HG03460 (cell line): ENCODE measurements around the gene ABHD11.
"Not testable (repeated sequence)": the region's sequence is repeated elsewhere in the genome, so short reads cannot be mapped to it uniquely, and the experiment has no call there.

ENCODE experiments used
- ATAC-seq: cut with Tn5 transposase; IDR thresholded peaks from one replicate; pipeline ENCODE4 v1.9.1; 2021; ENCODE audit not compliant: unreplicated experiment

The ABHD11 gene

DNA sequence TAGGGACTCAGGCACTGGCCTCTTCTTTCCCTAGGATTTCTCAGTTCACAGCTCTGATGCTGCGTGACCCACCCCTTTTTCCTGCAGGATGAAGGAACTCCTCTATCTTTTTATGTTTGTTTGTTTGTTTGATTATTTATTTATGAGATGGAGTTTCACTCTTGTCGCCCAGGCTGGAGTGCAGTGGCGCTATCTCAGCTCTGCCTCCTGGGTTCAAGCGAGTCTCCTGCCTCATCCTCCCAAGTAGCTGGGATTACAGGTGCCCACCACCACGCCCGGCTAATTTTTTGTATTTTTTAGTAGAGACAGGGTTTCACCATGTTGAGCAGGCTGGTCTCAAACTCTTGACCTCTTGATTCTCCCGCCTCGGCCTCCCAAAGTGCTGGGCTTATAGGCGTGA is 18.2 kb downstream of the ABHD11 start:
- not testable (repeated sequence) for ATAC-seq

DNA sequence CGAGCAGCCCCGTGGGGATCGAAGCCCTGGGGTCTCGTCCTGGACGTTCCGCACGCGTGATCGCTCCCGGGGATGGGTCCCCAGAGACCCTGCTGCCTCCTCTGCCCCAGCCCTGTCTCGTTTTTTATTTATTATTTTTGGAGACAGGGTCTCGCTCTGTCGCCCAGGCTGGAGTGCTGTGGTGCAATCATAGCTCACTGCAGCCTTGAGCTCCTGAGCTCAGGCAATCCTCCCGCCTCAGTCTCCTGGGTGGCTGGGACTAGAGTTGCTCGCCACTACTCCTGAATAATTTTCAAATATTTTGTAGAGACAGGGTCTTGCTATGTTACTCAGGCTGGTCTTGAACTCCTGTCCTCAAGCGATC is 18.8 kb downstream of the ABHD11 start:
- peak; percentile 7 for ATAC-seq

DNA sequence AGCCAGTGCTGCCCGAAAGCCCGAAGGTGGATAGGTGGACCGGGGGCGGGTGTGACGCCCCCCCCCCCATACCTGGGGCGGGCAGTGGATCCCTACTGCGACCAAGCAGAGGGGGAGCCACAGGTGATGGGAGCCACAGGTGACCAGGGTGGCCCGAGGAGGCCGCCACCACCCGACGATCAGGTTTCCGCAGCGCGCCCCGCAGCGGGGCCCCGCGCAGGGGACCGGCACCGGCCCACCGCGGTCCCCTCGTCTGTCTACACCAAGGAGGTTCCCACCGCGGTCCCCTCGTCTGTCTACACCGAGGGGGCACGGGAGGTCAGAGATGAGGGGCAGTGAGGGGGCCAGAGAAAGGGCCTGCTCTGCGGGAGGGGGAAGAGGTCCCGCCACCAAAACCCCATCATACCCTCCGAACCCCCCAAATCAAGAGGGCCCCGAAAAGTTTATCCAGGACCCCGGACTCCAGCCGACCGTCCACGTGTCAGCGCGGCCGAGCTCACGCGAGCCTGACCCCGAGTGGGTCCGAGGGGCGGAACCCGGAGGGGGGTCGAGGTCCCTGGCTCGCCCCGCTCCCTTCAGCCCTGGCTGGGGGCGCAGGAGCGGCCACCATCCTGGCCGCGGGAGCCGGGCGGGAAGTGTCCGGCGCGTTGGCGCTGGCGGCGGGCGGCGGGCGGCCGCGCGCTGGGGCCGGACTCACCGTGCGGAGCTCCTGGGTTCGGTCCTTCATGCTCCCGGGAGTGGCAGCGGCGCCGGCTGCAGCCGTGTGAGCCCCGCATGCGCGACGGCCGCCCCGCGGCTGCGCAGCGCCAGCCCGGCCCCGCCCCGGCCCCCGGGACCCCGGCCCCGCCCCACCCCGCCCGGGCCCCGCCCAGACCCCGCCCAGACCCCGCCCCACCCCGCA is 19.4 kb downstream of the ABHD11 start, which contains the start of gene STX1A:
TSS of gene STX1A (minus strand) at position 765 of the 901 bp plus-strand sequence. CDS start at position 727, 38 bp downstream.
- peak; percentile 60 for ATAC-seq

DNA sequence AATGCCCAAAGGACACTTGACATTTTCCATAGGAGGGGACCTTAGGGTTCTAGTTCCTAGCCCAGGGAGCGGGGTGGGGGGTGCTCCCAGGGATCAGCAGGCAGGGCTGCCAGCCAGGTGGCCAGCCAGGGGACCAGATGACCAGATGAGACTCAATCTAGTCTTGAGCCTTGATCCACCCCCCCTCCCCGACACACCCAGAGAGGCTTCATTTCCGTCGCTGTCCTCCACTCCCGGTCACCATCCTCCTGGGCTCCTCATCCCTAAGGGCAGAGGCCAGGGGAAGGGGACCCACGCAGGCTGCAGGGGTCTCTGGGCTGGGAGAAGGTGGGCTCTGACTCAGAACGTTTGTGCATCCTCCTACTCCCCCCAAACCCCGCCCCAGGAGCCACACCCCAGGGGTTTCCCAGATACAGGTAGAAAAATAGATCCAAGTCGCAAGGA is 20.1 kb downstream of the ABHD11 start:
- no peak for ATAC-seq

DNA sequence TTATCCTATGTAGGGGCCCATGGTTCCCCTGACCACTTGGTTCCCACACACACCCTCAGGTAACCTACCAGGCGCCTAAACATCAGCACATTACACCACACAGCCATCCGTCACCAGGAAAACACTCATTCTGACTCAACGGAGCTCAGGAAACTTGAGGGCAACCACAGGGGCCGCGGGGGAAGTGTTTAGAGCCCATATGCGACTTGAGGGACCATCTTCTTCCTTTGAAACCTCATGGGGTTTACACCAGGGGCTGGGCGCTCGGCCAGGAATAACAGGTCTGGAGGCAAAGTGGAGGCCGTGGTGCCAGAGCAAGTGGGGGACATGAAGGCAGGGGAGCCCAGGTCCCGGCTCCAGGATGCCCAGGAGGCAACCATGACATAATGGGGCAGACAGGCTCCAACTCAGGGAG is 20.6 kb downstream of the ABHD11 start:
- ATAC-seq = peak; percentile 46

DNA sequence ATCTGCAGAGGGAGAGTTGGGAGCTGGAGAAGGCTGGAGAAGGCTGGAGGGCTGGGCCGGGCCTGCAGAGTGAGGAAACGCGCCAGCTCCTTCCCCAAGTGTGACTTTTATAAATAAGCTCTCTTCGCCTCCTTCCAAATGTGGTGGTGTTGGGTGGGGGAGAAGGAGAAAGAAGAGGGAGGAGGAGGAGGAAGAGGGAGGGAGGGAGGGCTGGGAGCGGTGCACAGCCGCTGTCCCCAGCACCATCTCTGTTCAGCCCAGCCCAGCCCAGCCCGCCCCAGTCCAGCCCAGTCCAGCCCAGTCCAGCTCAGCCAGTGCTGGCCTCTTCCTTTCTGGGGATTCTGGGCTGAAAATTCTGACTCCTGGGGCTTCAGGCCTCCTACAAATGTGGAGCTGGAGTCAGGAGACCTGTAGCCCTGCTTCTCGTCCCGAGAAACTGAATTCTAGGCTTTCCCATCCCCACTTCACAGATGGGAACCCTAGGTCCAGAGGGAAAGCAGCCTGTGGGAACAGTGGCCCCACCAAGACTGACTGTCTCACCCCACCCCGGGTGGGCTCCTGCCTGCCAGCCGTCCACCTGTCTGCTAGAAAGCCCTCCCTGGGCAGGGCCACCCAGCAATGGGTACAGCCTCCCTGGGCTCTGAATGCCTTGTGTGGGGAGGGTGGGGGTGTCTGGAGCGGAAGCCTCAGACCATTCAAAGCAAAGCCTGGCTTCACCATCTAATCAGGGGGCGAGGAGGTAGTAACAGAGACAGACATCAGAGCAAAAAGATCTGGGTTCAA is 21.4 kb downstream of the ABHD11 start:
- no peak for ATAC-seq

DNA sequence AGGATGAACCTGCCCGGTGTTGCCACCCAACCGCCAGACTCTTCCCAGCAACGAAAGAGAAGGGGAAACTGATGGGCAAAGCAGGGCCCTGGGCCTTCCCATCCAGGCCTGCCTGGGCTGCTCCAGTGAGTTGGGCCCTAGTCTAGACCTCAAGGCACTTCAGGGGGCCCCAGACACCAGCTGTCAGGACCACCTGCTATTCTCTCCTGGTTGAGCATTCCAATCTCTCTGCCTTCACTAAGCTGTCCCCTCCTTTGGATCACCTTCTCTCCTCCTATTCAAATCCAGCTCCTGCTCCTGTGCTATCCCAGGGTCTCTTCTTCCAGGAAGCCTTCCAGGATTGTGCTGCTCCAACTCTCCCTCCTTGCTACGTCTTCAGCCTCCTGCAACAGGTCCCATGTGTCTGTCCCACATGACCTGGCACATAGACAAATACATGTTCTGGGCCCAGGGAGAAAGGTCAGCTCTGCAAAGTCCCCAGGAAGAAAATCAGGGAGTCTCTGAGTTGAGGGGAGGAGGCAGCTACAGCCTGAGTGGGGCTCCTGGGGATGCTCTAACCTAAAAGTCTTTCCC is 22.2 kb downstream of the ABHD11 start:
- no peak for ATAC-seq

DNA sequence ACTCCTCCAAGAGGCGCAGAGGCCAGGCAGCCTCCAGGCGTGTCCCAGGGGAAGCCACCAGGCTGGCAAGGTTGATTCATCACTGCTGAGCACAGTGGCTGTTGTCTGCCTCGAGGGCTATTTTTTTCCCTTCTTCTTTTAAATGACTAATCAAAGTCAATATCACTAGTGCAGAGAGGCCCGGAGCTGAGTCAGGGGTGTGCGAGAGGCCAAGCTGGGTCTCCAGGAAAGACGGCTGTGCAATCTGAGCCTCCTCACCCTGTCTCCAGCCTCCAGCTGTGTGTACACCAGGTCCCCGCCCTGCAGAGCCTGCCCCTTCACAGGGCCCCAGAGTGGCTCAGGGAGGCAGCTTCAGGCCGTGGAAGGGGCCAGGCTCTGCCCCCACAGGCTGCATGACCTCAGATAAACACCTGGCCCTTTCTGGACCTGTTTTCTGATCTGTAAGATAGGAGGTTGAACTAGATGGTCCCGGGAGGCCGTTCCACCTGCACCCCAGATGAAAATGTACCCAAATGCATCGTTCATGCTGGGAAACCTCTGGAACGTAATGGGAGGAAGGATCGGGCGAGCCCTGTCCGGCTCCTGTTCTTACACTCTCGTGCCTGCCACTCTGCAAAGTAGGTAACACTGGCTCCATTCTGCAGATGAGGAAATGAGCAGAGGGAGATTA is 22.8 kb downstream of the ABHD11 start:
- no peak for ATAC-seq

DNA sequence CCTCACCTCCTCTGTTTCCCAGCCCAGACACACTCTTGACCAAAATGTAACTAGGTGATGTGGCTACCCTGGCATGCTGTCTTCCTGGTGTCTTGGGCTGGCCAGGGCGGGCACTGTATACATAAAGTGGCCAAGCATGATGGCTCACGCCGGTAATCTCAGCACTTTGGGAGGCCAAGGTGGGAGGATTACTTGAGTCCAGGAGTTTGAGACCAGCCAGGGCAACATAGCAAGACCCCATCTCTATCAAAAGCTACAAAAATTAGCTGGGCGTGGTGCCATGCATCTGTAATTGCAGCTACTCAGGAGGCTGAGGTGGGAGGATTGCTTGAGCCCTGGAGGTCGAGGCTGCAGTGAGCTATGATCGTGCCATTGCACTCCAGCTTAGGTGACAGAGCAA is 25.3 kb downstream of the ABHD11 start:
- ATAC-seq = not testable (repeated sequence)

DNA sequence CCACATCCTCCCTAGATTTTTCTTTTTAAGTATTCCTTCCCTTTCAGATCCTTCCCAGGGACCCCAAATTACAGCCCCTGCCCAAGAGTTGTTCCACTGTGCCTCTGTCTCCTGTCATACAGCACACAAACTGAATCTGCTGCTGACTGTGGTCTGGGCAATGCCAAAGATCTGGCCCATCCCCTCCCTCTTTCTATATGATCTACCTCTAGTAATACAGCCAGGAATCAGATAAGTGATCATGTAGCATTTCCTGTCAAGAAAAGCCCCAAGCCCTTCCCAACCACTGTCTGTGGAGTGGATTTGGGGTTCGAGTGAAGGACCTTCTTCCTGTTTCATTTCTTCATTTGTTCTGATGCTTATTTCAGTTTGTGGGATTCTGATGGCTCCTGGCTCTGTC is 25.8 kb downstream of the ABHD11 start:
- no peak for ATAC-seq

DNA sequence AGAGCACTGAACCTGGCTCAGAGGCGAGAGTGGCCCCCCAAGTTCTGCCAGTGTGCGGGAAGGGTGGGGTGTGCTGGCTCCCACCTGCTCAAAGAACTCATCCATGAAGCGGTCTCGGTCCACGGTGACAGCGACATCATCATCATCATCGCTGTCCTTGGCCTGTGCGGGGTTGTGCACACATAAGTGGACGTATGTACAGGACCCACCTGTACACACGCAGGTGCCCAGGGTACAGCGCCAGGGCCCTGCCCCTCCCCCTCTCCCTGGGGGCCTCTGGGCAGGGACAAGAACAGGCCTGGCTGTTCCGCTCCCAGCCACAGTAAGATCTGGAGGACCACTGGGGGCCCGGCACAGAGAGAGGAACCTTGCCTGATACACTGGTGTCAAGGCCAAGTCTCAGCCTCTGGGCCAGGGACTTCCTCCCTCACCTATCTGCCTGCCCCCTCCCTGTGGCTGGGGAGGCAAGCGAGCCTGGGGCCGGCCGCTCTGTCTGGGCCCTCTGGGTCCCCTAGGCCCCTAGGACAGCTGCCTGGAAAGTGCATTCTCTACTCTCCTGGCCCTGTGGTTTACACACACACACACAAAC is 29.5 kb downstream of the ABHD11 start:
- no peak for ATAC-seq

DNA sequence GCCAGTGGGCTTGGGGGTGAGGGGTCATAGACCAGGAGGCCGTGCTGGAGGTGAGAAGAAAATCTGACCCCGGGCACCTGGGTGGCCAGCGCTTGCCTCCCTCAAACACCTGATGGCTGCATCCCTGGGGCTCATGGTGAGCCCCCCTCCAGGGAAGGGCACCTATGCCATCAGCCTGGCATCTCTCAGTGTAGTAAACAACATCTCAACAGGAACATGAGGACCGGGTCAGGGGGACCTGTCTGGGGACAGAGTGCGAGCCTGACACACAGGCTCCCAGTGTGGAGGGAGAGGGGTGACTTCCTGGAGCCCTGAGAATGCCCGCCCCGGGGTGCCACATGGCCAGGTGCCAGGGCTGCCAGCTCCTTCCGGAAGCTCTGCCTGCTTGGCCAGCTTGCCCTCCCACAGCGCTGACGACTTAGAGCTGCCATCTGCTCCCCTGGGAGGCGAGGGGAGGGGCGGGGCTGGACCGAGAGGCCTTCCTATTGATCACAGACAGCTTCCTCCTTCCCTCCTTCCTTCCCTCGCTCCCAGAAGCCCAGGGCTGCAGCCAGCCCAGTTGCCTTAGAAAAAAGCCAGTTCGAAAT is 31.5 kb downstream of the ABHD11 start:
- ATAC-seq = no peak

DNA sequence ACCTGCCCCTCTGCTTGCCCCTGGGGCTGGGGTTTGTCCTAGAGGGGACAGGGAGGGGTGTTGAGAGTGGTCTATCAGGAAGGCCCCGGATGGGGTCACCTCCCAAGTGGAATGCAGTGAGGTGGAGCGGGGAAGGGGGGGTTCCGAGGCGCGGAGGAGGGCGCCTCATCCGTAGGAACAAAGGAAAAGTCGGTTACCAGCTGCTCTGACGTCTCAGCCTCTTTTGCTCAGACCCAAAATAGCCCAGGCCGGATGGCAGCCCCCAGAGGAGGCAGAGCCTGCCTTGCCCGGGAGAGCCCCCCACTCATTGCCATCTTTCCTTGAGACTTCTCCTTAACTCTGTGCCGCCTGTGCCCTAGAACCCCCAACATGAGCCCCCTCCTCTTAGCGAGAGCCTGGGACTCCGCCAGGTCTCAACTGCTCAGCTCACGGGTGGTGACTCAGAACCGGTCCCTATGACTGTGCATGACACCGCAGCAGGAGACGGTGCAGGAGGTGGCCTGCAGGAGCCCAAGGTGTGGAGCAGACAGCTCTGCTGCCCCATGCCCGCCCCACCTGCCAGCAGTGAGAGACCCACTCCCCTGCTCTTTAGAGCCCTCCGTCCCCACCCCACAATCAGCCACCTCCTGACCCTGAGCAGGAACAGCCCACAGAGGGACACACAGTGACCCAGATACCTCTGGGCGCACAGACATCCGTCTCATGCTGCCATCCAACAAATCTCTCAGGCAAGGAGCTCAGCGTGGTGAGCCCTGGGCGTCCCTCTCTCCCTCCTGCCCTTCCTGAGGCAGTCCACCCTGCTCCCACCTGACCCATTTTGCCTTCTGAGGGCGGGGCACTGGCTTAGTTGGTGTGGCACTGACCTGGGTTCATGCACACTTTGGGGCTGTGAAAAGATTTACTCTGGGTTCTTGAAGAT is 32.2 kb downstream of the ABHD11 start:
- no peak for ATAC-seq

DNA sequence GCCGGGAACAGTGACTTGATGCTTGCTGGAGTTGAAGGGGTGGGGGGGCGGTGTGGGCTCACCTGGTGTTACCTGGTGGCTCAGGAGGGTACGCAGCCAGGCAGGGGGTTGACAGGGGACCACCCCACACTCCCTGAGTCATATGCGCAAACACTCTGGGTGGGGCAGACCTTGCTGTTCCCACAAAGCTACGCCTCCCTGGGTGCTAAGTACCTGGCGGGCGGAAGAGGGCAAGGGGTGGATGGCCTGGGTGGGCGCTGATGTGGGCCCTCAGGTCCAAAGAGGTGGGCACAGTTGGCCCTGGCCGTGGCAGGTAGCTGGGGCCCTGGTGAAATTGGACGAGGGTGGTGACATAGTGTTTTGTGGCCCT is 33.1 kb downstream of the ABHD11 start:
- ATAC-seq = no peak

DNA sequence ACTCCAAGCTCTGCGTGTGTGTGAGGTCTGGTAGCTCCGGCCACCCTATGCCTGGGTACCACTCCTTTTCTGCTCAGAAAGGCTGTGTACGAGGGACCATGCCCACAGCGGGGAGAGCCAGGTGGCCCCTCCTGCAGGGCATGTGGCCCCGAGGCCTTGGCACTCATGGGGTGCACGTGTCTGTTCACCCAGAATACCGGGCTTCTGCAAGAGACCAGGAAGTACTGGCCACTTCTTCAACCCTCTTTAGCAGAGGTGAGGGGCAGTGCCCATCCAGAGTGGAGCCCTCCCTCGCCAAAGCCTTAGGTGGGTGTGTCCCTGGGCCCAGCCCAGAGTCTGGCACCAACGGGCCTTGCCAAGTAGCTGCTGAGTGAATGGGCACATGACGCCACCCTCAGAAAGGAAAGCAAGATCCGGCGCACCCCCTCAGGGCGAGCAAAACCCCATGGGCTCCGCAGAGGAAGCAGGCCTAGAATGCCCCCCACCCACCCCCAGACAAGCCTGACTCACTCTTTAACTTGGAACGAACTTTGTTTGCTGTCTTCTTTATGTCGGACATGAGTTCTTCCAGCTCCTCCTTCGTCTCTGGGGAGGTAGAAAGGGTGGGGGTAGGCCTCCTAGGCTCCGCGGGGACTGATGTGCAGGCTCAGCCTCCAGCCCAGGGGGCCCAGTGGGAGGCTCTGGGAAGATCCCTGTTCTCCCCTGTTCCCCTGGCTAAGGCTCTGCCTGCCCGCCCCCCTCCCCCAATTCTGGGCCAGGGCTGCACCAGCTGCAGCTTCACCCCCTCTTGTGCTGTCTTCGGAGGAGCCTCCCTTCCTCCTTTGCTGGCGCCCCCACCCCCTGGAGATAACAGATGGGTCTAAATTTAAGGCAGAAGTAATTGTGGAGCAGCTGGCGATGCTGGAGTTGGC is 33.7 kb downstream of the ABHD11 start:
- ATAC-seq = no peak

DNA sequence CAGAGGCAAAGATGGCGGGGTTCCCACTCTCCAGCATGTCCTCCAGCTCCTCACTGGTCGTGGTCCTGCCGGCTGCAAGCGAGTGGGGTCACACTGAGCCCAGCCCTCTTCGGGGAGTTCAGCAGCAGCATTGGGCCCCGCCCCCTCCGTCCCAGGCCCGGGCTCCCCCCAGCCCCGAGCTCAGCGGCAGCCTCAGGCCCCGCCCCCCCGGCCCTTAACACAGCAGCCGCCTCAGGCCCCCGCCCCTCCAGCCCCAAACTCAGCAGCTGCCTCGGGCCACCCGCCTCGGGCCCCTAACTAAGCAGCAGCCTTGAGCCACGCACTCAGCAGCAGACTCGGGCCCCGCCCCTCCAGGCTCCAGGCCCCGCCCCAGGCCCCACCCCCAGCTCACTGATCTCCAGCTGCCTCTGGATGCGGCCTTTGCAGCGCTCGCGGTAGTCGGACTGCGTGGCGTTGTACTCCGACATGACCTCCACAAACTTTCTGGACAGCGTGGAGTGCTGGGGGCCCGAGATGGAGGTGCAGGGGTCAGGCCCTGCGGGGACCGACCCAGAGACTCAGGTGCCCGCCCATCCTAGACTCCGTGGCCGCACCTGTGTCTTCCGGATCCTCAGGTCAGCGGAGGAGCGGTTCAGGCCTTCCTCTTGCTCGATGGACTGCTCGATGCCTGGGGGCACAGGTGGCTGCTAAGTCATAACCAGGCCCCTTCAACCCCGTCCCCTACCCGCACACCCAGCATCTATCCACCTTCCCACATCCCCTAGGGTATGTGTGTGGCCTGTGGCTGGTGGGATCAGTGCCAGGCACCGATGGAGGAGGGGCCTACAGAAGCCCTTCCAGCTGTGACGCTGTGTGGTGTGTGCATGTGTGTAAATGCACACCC is 34.6 kb downstream of the ABHD11 start:
- no peak for ATAC-seq

DNA sequence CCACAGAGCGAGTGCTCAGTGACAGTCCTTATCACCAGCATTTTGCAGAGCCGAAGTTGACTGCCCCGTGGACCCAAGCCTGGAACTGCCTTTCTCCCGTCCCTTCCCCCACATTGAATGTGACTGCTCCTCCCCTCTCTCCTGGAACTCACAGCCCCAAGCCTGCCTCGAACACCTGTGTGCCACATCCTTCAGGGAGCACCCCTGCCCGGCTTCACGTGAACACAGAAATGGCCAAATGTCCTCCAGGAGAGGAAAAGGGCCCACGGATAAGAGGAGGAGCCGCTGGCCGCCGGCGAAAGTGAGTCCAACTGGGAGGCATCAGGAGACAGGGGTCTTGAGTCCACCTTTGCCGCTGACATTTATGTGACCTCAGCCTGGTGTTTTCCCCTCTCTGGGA is 35.4 kb downstream of the ABHD11 start:
- ATAC-seq = no peak
